H9 (cell line): ENCODE results near the gene LPP. TPM values are rescaled to one million over a fixed set of nuclear protein-coding genes. Genes with fewer than 3 reads are reported as not detected.

Experiments
- DNase-seq: peaks from one replicate; pipeline ENCODE4 v3.0.0-alpha.2; 2017
- H2AFZ ChIP-seq: one replicate; pipeline ENCODE4 v1.6.1; 2013; ENCODE audit warnings: mild to moderate bottlenecking, low read length, control low read depth, moderate library complexity
- H2AK5ac ChIP-seq: 2 replicates; pipeline ENCODE4 v1.6.1; 2013; ENCODE audit warnings: low read length, control low read depth, mixed read lengths; ENCODE audit not compliant: insufficient read length
- H2BK120ac ChIP-seq: one replicate; pipeline ENCODE4 v1.6.1; 2013; ENCODE audit warnings: low read depth, mild to moderate bottlenecking, low read length, control low read depth, inconsistent platforms; ENCODE audit not compliant: poor library complexity, severe bottlenecking
- H2BK12ac ChIP-seq: 2 replicates; pipeline ENCODE4 v1.6.1; 2013; ENCODE audit warnings: low read length, control low read depth, mixed read lengths, low read depth; ENCODE audit not compliant: insufficient read length
- H2BK15ac ChIP-seq: 2 replicates; pipeline ENCODE4 v1.6.1; 2013; ENCODE audit warnings: low read depth, low read length, control low read depth
- H2BK20ac ChIP-seq: one replicate; pipeline ENCODE4 v1.6.1; 2013; ENCODE audit warnings: low read depth, mild to moderate bottlenecking, low read length, control low read depth, inconsistent platforms; ENCODE audit not compliant: poor library complexity, severe bottlenecking
- H2BK5ac ChIP-seq: 2 replicates; pipeline ENCODE4 v1.6.1; 2013; ENCODE audit warnings: low read length, control low read depth, mixed read lengths; ENCODE audit not compliant: insufficient read length
- H3K14ac ChIP-seq: 2 replicates; pipeline ENCODE4 v1.6.1; 2013; ENCODE audit warnings: low read length, control low read depth; ENCODE audit not compliant: insufficient read depth
- H3K18ac ChIP-seq: 2 replicates; pipeline ENCODE4 v1.6.1; 2013; ENCODE audit warnings: low read depth, mild to moderate bottlenecking, mixed read lengths, low read length, control low read depth; ENCODE audit not compliant: insufficient read length
- H3K23ac ChIP-seq: 2 replicates; pipeline ENCODE4 v1.6.1; 2013; ENCODE audit warnings: low read length, control low read depth, mixed read lengths, low read depth; ENCODE audit not compliant: insufficient read length
- H3K23me2 ChIP-seq: 2 replicates; pipeline ENCODE4 v1.6.1; 2013; ENCODE audit warnings: low read depth, mild to moderate bottlenecking, mixed read lengths, low read length, control low read depth; ENCODE audit not compliant: insufficient read length, poor library complexity, severe bottlenecking
- H3K27ac ChIP-seq: 2 replicates; pipeline ENCODE4 v1.5.1; 2013; ENCODE audit warnings: low read length, control low read depth, mixed read lengths, low read depth; ENCODE audit not compliant: insufficient read length
- H3K27me3 ChIP-seq: 2 replicates; pipeline ENCODE4 v1.6.1; 2013; ENCODE audit warnings: low read length, control low read depth, inconsistent platforms; ENCODE audit not compliant: insufficient read depth
- H3K4ac ChIP-seq: 2 replicates; pipeline ENCODE4 v1.6.1; 2013; ENCODE audit warnings: low read depth, mild to moderate bottlenecking, control low read depth, inconsistent platforms, low read length, moderate library complexity
- H3K4me1 ChIP-seq: 2 replicates; pipeline ENCODE4 v1.6.1; 2013; ENCODE audit warnings: low read length, control low read depth, inconsistent platforms; ENCODE audit not compliant: insufficient read depth
- H3K4me2 ChIP-seq: 2 replicates; pipeline ENCODE4 v1.6.1; 2013; ENCODE audit warnings: low read length, control low read depth, mixed read lengths; ENCODE audit not compliant: insufficient read length, insufficient read depth
- H3K56ac ChIP-seq: 2 replicates; pipeline ENCODE4 v1.6.1; 2013; ENCODE audit warnings: low read depth, mild to moderate bottlenecking, mixed read lengths, low read length, control low read depth; ENCODE audit not compliant: insufficient read length
- H3K79me1 ChIP-seq: 2 replicates; pipeline ENCODE4 v1.6.1; 2013; ENCODE audit warnings: low read depth, mild to moderate bottlenecking, moderate library complexity, low read length, control low read depth, inconsistent platforms; ENCODE audit not compliant: insufficient read depth, poor library complexity, severe bottlenecking
- H3K79me2 ChIP-seq: 2 replicates; pipeline ENCODE4 v1.6.1; 2013; ENCODE audit warnings: low read length, control low read depth, inconsistent platforms; ENCODE audit not compliant: insufficient read depth
- H3K9ac ChIP-seq: 2 replicates; pipeline ENCODE4 v1.6.1; 2013; ENCODE audit warnings: low read length, control low read depth, mixed read lengths; ENCODE audit not compliant: insufficient read length; ENCODE audit errors: extremely low read depth
- H3K9me3 ChIP-seq: one replicate; pipeline ENCODE4 v1.6.1; 2013; ENCODE audit warnings: low read depth, low read length, inconsistent platforms; ENCODE audit not compliant: control insufficient read depth
- H3T11ph ChIP-seq: one replicate; pipeline ENCODE4 v1.6.1; 2013; ENCODE audit warnings: mild to moderate bottlenecking, low read length, control low read depth, inconsistent platforms
- H4K20me1 ChIP-seq: one replicate; pipeline ENCODE4 v1.6.1; 2013; ENCODE audit not compliant: control insufficient read depth, insufficient read length, insufficient read depth
- H4K5ac ChIP-seq: 2 replicates; pipeline ENCODE4 v1.6.1; 2013; ENCODE audit warnings: low read depth, mild to moderate bottlenecking, mixed read lengths, low read length, control low read depth; ENCODE audit not compliant: insufficient read length
- H4K8ac ChIP-seq: replicated peaks from 2 replicates; pipeline ENCODE4 v1.6.1; 2013; ENCODE audit warnings: low read length, control low read depth, mixed read lengths, low read depth; ENCODE audit not compliant: insufficient read length
- H4K91ac ChIP-seq: 2 replicates; pipeline ENCODE4 v1.6.1; 2013; ENCODE audit warnings: low read depth, mild to moderate bottlenecking, moderate library complexity, mixed read lengths, low read length, control low read depth; ENCODE audit not compliant: insufficient read length
- H3K27ac Mint-ChIP-seq, 3 experiments: 2 replicates in 2 of 3; 3 replicates in 1 of 3; pipeline ENCODE4 v1.8.0; 2020 to 2021; ENCODE audit warnings: mixed read lengths in 3 of 3, mild to moderate bottlenecking in 1 of 3, moderate library complexity in 1 of 3
- H3K27me3 Mint-ChIP-seq: 2 replicates; pipeline ENCODE4 v1.8.0; 2021; ENCODE audit warnings: low read depth, mild to moderate bottlenecking, moderate library complexity, mixed read lengths
- H3K36me3 Mint-ChIP-seq, 3 experiments: 2 replicates in 2 of 3; 3 replicates in 1 of 3; pipeline ENCODE4 v1.8.0; 2020 to 2021; ENCODE audit warnings: low read depth in 3 of 3, mixed read lengths in 3 of 3; ENCODE audit not compliant: insufficient read depth in 1 of 3
- H3K4me1 Mint-ChIP-seq, 2 experiments: 2 replicates each; pipeline ENCODE4 v1.8.0; 2020; ENCODE audit warnings: mixed read lengths in 2 of 2
- H3K4me3 Mint-ChIP-seq, 2 experiments: 2 replicates in 1 of 2; 3 replicates in 1 of 2; pipeline ENCODE4 v1.8.0; 2020 to 2021; ENCODE audit warnings: mild to moderate bottlenecking in 2 of 2, mixed read lengths in 2 of 2, moderate library complexity in 1 of 2
- H3K9me3 Mint-ChIP-seq, 2 experiments: 2 replicates in 1 of 2; 3 replicates in 1 of 2; pipeline ENCODE4 v1.8.0; 2020; ENCODE audit warnings: mild to moderate bottlenecking in 2 of 2, mixed read lengths in 2 of 2, moderate library complexity in 1 of 2
- WGBS: extraction: QIAGEN DNeasy Blood & Tissue Kit; methylation state at CpG from one replicate; pipeline ENCODE4 v1.1.7; 2013; ENCODE audit warnings: missing lambda C conversion rate, low lambda C conversion rate, mixed read lengths; ENCODE audit not compliant: insufficient read length; ENCODE audit errors: extremely low coverage; 5-methylcytosine and 5-hydroxymethylcytosine counted together
- total RNA-seq: library from RNA; stranded (reverse); gene quantifications from 2 replicates; pipeline ENCODE4 v1.2.1, GENCODE V29; 2021
- TF ChIP-seq, protein P1 (sequence below): fragments of 200-600 bp; sonication (generic); conservative IDR thresholded peaks from 3 replicates; pipeline ENCODE4 v1.8.0; 2021; ENCODE audit warnings: antibody characterized with exemption, mild to moderate bottlenecking

LPP gene
- total RNA-seq, 1 experiment from 2014 or later = 64.6 TPM

DNA sequence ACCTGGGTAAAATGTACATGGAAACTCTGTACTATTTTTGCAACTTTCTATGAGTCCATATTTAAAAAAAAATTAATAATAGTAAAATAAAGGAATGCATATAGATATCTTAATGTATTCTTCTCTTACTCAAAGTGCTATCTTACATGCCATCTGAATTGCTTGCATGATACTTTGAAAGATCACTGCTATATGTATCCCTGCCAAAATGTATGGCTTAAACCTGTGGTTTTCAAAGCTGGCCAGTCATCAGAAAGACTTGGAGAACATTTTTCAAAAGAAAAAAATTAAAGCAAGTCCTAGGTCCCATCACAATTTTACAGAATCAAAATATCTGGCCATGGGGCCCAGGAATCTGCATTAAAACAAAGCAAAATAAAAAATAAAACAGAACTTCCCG, 262.1 kb downstream of the LPP start:
- Histone ChIP-seq H2BK20ac (no peak overlapping the region), H3K9ac (no peak overlapping the region), H4K20me1 (no peaks in the 10 kb centered on the region), H2BK12ac (no peak overlapping the region), H3K79me1 (no peaks in the 10 kb centered on the region), H2BK5ac (no peak overlapping the region), H2AK5ac (no peak overlapping the region), H2BK15ac (no peak overlapping the region), H3K27ac (no peak overlapping the region), H3K18ac (no peak overlapping the region), H3T11ph (no peak overlapping the region), H4K91ac (no peak overlapping the region), H3K79me2 (no peaks in the 10 kb centered on the region), H3K27me3 (no peaks in the 10 kb centered on the region), H3K23me2 (no peaks in the 10 kb centered on the region), H2AFZ (no peak overlapping the region), H3K9me3 (no peaks in the 10 kb centered on the region), H2BK120ac (no peak overlapping the region), H3K4ac (no peak overlapping the region), H4K8ac (no peak overlapping the region), H3K23ac (no peak overlapping the region), H3K4me1 (no peaks in the 10 kb centered on the region), H4K5ac (no peak overlapping the region), H3K4me2 (no peak overlapping the region), H3K56ac (no peak overlapping the region), H3K14ac (no peak overlapping the region)
- no peak overlapping the region for H3K4me3 Mint-ChIP-seq
- H3K36me3 Mint-ChIP-seq = no peaks in the 10 kb centered on the region
- no peaks in the 10 kb centered on the region for H3K9me3 Mint-ChIP-seq
- H3K27me3 Mint-ChIP-seq = no peaks in the 10 kb centered on the region
- TF ChIP-seq, protein P1, sequence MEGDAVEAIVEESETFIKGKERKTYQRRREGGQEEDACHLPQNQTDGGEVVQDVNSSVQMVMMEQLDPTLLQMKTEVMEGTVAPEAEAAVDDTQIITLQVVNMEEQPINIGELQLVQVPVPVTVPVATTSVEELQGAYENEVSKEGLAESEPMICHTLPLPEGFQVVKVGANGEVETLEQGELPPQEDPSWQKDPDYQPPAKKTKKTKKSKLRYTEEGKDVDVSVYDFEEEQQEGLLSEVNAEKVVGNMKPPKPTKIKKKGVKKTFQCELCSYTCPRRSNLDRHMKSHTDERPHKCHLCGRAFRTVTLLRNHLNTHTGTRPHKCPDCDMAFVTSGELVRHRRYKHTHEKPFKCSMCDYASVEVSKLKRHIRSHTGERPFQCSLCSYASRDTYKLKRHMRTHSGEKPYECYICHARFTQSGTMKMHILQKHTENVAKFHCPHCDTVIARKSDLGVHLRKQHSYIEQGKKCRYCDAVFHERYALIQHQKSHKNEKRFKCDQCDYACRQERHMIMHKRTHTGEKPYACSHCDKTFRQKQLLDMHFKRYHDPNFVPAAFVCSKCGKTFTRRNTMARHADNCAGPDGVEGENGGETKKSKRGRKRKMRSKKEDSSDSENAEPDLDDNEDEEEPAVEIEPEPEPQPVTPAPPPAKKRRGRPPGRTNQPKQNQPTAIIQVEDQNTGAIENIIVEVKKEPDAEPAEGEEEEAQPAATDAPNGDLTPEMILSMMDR = no peak
- H3K27ac Mint-ChIP-seq = no peak overlapping the region
- WGBS = no CpG with 5 or more reads among the region's 1 CpG
- DNase-seq = no peak
- H3K4me1 Mint-ChIP-seq = no peaks in the 10 kb centered on the region
